WTC11 (cell line): ENCODE data around the gene PARL.

Experiments
- CREM ChIP-seq: sonication (generic); formaldehyde crosslinking; IDR thresholded peaks from 2 replicates; pipeline ENCODE4 v1.8.1; 2022; ENCODE audit warnings: mild to moderate bottlenecking, missing genetic modification reagents, moderate library complexity
- ESRRA ChIP-seq: sonication (generic); formaldehyde crosslinking; IDR thresholded peaks from 2 replicates; pipeline ENCODE4 v1.8.1; 2022; ENCODE audit warnings: mild to moderate bottlenecking, missing genetic modification reagents, borderline replicate concordance
- TF ChIP-seq, protein P1 (sequence below): sonication (generic); formaldehyde crosslinking; conservative IDR thresholded peaks from 2 replicates; pipeline ENCODE4 v1.8.1; 2022; ENCODE audit warnings: mild to moderate bottlenecking, missing genetic modification reagents

DNA sequence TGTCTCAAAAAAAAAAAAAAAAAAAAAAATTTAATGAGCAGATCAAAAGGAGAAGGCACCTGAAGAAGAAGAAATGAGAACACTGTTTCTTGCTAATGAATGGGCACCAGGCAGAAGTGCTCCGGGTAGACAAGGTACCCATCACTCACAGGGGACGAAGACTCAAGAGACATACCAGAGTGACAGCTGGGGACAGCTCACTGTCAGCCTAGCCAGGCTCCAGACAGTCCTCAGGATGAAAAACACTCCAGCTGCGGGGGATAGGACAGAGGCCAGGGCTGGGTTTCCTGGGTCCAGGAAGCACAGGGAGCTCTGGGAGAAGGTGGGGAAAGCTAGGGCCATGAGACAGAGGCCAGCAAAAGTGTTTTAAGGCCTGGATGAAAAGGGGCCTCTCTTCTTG, 48.5 kb upstream of the PARL start:
- TF ChIP-seq ESRRA (CRISPR knock-in tag) (no peak), CREM (no peak)
- TF ChIP-seq, protein P1, sequence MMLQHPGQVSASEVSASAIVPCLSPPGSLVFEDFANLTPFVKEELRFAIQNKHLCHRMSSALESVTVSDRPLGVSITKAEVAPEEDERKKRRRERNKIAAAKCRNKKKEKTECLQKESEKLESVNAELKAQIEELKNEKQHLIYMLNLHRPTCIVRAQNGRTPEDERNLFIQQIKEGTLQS (CRISPR knock-in tag) = no peak
